Type B pancreatic cell (in vitro differentiated cells): ENCODE data around the gene TCEANC2. TPM values are rescaled to one million over a fixed set of nuclear protein-coding genes. Genes with fewer than 3 reads are reported as not detected.

Experiments
- DNase-seq: peaks from one replicate; pipeline ENCODE4 v3.0.0; 2021; ENCODE audit warnings: mixed read lengths; ENCODE audit not compliant: unreplicated experiment; ENCODE audit errors: extremely low spot score
- H3K27ac Mint-ChIP-seq: 2 replicates; pipeline ENCODE4 v1.8.0; 2021; ENCODE audit warnings: mild to moderate bottlenecking, mixed read lengths
- H3K27me3 Mint-ChIP-seq: 2 replicates; pipeline ENCODE4 v1.8.0; 2021; ENCODE audit warnings: mixed read lengths
- H3K36me3 Mint-ChIP-seq: 2 replicates; pipeline ENCODE4 v1.8.0; 2021; ENCODE audit warnings: mixed read lengths
- H3K4me1 Mint-ChIP-seq: one replicate; pipeline ENCODE4 v1.8.0; 2021; ENCODE audit warnings: mixed read lengths; ENCODE audit not compliant: unreplicated experiment
- H3K4me3 Mint-ChIP-seq: 2 replicates; pipeline ENCODE4 v1.8.0; 2021; ENCODE audit warnings: mild to moderate bottlenecking, mixed read lengths
- H3K9me3 Mint-ChIP-seq: 2 replicates; pipeline ENCODE4 v1.8.0; 2021; ENCODE audit warnings: mixed read lengths
- CTCF ChIP-seq: fragments of 200-600 bp; sonication (generic); conservative IDR thresholded peaks from 2 replicates; pipeline ENCODE4 v1.5.0; 2021; ENCODE audit warnings: antibody characterized with exemption, mild to moderate bottlenecking
- total RNA-seq: library from RNA; stranded (reverse); gene quantifications from 2 replicates; pipeline ENCODE4 v1.2.1, GENCODE V29; 2021; ENCODE audit warnings: low replicate concordance

Gene TCEANC2
- total RNA-seq, 1 donor from 2014 or later = 7.6 TPM

DNA sequence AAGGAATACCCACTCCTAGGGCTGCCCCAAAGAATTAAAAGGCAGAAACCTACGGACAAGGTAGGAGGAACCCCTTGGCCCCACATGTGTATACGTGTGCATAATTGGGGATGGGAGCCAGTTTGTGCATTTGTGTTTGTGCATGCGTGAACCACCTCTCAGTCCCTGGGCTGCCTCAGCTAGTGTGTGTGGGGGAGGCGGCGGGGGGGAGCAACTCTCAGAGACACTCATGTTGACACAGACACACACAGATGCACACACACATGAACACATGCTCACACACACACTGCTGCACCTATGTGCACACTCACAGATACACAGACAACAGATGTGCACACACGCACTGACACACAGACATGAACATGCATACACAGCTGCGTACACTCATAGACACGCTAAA lies 40.5 kb upstream of the TCEANC2 start:
- DNase-seq = no peak
- Mint-ChIP-seq H3K4me1 (peaks cover 19% of the 10 kb centered on the region), H3K36me3 (no peaks in the 10 kb centered on the region), H3K9me3 (no peaks in the 10 kb centered on the region), H3K27ac (no peak overlapping the region), H3K27me3 (no peaks in the 10 kb centered on the region), H3K4me3 (no peak overlapping the region)
- TF ChIP-seq CTCF = no peak

- Mint-ChIP-seq H3K27me3 (no peaks in the 10 kb centered on the region), H3K4me3 (no peak overlapping the region)
Measured at GRCh38 chr1:54013393-54014008, 39.9 kb upstream of the TCEANC2 start.

GRCh38 chr1:54014009-54014629 lies 39.3 kb upstream of the TCEANC2 start:
- Mint-ChIP-seq H3K9me3 (no peaks in the 10 kb centered on the region), H3K36me3 (no peaks in the 10 kb centered on the region), H3K4me3 (no peak overlapping the region), H3K27me3 (no peaks in the 10 kb centered on the region), H3K4me1 (peaks cover 19% of the 10 kb centered on the region), H3K27ac (peak overlapping the region; percentile 37)
- TF ChIP-seq CTCF = no peak
- DNase-seq = no peak

More at GRCh38 chr1:54013393-54014008, 39.9 kb upstream of the TCEANC2 start:
- H3K36me3 Mint-ChIP-seq = no peaks in the 10 kb centered on the region
- TF ChIP-seq CTCF = no peak
- no peak for DNase-seq
- H3K4me1 Mint-ChIP-seq = peaks cover 19% of the 10 kb centered on the region
- no peaks in the 10 kb centered on the region for H3K9me3 Mint-ChIP-seq
- H3K27ac Mint-ChIP-seq = peak overlapping the region; percentile 37

DNA sequence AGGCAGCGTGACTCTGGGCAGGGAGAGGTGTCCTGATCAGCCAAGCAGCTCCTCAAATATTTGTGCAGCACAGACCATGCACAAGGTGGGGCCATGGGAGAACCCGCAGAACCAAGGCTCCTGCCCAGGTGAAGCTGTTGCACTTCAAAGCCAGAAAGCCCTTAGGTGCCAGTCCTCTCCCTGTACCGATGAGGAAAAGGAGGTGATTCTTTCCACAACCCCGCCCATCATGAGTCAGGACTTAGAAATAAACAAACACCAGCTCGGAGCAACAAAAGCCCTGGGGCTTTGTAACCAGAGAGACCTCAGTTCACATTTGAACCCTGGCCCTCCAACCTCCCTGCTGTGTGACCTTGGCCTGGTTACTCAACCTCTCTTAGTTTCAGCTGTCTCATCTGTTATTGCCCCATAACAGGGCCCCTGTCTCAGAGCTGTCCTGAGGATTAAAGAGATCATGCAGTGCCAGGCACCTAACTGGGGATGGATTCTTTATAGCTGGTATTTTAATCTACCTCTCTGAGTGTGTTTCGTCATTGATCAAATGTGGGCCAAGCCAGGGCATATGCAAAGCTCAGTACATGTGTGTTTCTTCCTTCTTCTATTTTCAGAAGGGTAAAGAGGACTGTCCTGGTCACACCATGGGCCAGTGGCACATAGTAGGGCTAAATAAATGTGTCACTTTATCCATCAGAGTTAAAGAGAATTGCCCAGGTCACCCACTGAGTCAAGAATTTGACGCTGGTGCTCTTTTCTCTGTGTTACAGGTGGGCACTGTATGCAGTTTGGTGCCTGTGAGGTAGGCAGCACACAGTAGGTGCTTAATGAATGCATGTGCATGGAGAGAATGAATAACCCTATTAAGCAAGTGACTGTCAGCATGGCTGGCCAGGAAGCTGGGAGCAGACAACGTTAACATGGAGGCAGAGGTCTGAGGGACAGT lies 36.8 kb upstream of the TCEANC2 start:
- Mint-ChIP-seq H3K27ac (peak overlapping the region; percentile 92), H3K4me1 (peaks cover 24% of the 10 kb centered on the region), H3K36me3 (no peaks in the 10 kb centered on the region), H3K4me3 (peak overlapping the region; percentile 22), H3K27me3 (no peaks in the 10 kb centered on the region), H3K9me3 (no peaks in the 10 kb centered on the region)
- DNase-seq = no peak
- no peak for TF ChIP-seq CTCF

DNA sequence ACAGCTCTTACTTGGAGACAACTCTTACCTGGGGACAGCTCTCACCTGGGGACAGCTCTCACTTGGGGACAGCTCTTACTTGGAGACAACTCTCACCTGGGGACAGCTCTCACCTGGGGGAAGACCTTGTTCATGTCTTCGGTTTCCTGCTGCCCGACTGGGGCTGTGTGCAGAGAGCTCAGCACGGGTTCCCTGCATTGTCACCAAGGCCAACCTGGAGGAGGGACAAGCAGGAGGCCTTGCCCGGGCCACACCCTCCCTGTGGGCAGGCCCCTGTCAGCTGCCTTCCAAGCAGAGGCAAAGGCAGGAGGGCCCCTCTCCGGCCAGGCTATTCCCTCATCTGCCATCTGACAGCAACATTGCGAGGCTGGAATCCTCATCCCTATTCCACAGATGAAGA lies 35.4 kb upstream of the TCEANC2 start, which contains the start of gene LDLRAD1:
LDLRAD1 (minus strand) TSS at position 208 of the 400 bp plus-strand sequence; CDS start at position 134, 74 bp downstream.
- no peaks in the 10 kb centered on the region for H3K9me3 Mint-ChIP-seq
- H3K36me3 Mint-ChIP-seq = no peaks in the 10 kb centered on the region
- no peaks in the 10 kb centered on the region for H3K27me3 Mint-ChIP-seq
- TF ChIP-seq CTCF = no peak
- H3K4me1 Mint-ChIP-seq = peaks cover 18% of the 10 kb centered on the region
- no peak for DNase-seq
- H3K4me3 Mint-ChIP-seq = no peak within 1 kb of the TSS
- H3K27ac Mint-ChIP-seq = peak within 1 kb of the TSS; percentile 92
